Central memory CD8-positive, alpha-beta T cell (primary cell): Measurements from ENCODE around the gene NR3C1.

Source experiments
- ATAC-seq: fragments of 150-1000 bp; cut with Tn5 transposase; replicated peaks from 2 replicates; pipeline ENCODE4 v1.10.0; 2022; ENCODE audit warnings: mild to moderate bottlenecking, moderate FRiP score, moderate number of reproducible peaks; ENCODE audit not compliant: poor library complexity, severe bottlenecking; ENCODE audit errors: extremely low read depth
- DNase-seq, 2 donors: peaks; one replicate each; pipeline ENCODE4 v3.0.0; 2021; ENCODE audit warnings: low spot score in 2 of 2
- H3K27ac Mint-ChIP-seq: one replicate; pipeline ENCODE4 v1.8.0; 2022; ENCODE audit warnings: low read depth, mild to moderate bottlenecking, moderate library complexity, mixed read lengths
- H3K27me3 Mint-ChIP-seq: one replicate; pipeline ENCODE4 v1.8.0; 2022; ENCODE audit warnings: mixed read lengths
- H3K36me3 Mint-ChIP-seq: one replicate; pipeline ENCODE4 v1.8.0; 2022; ENCODE audit warnings: mild to moderate bottlenecking, moderate library complexity, mixed read lengths; ENCODE audit not compliant: insufficient read depth
- H3K4me1 Mint-ChIP-seq: one replicate; pipeline ENCODE4 v1.8.0; 2022; ENCODE audit warnings: mixed read lengths
- H3K4me3 Mint-ChIP-seq: one replicate; pipeline ENCODE4 v1.8.0; 2022; ENCODE audit warnings: mild to moderate bottlenecking, moderate library complexity, mixed read lengths
- H3K9me3 Mint-ChIP-seq: one replicate; pipeline ENCODE4 v1.8.0; 2022; ENCODE audit warnings: mixed read lengths

Gene NR3C1

GRCh38 chr5:143262393-143263174, 140.9 kb downstream of the NR3C1 start:
- DNase-seq, result no peak
- Mint-ChIP-seq H3K36me3 (no peaks in the 10 kb centered on the region), H3K27ac (no peak overlapping the region), H3K4me3 (no peak overlapping the region), H3K9me3 (peaks cover 1% of the 10 kb centered on the region), H3K27me3 (no peaks in the 10 kb centered on the region), H3K4me1 (no peaks in the 10 kb centered on the region)
- no peak for ATAC-seq

- H3K27ac Mint-ChIP-seq, result no peak overlapping the region
Observed at GRCh38 chr5:143261748-143262392, 141.6 kb downstream of the NR3C1 start.

GRCh38 chr5:143259254-143259605, 144.3 kb downstream of the NR3C1 start:
- no peaks in the 10 kb centered on the region for H3K36me3 Mint-ChIP-seq
- no peak for ATAC-seq
- no peaks in the 10 kb centered on the region for H3K27me3 Mint-ChIP-seq
- no peaks in the 10 kb centered on the region for H3K9me3 Mint-ChIP-seq
- no peak for DNase-seq
- no peak overlapping the region for H3K4me3 Mint-ChIP-seq
- no peak overlapping the region for H3K27ac Mint-ChIP-seq
- H3K4me1 Mint-ChIP-seq, result no peaks in the 10 kb centered on the region

More at GRCh38 chr5:143261748-143262392, 141.6 kb downstream of the NR3C1 start:
- Mint-ChIP-seq H3K9me3 (no peaks in the 10 kb centered on the region), H3K4me1 (no peaks in the 10 kb centered on the region), H3K36me3 (no peaks in the 10 kb centered on the region), H3K27me3 (no peaks in the 10 kb centered on the region), H3K4me3 (no peak overlapping the region)
- no peak for DNase-seq
- ATAC-seq, result no peak

- no peak for DNase-seq
- Mint-ChIP-seq H3K9me3 (no peaks in the 10 kb centered on the region), H3K4me3 (no peak overlapping the region), H3K27me3 (no peaks in the 10 kb centered on the region), H3K4me1 (no peaks in the 10 kb centered on the region), H3K36me3 (no peaks in the 10 kb centered on the region), H3K27ac (no peak overlapping the region)
- no peak for ATAC-seq
Observed at GRCh38 chr5:143258559-143259253, 144.8 kb downstream of the NR3C1 start.

GRCh38 chr5:143254819-143255218, 148.7 kb downstream of the NR3C1 start:
- Mint-ChIP-seq H3K4me3 (no peak overlapping the region), H3K27me3 (no peaks in the 10 kb centered on the region), H3K27ac (no peak overlapping the region), H3K4me1 (no peaks in the 10 kb centered on the region), H3K36me3 (peaks cover 3% of the 10 kb centered on the region), H3K9me3 (no peaks in the 10 kb centered on the region)
- ATAC-seq (no peak), DNase-seq (no peak)

GRCh38 chr5:143251946-143252345, 151.5 kb downstream of the NR3C1 start:
- Mint-ChIP-seq H3K4me3 (no peak overlapping the region), H3K27ac (no peak overlapping the region), H3K36me3 (peaks cover 3% of the 10 kb centered on the region), H3K27me3 (no peaks in the 10 kb centered on the region), H3K4me1 (no peaks in the 10 kb centered on the region), H3K9me3 (no peaks in the 10 kb centered on the region)
- DNase-seq (no peak), ATAC-seq (no peak)

- Mint-ChIP-seq H3K27me3 (no peaks in the 10 kb centered on the region), H3K9me3 (no peaks in the 10 kb centered on the region), H3K4me3 (no peak overlapping the region), H3K27ac (no peak overlapping the region), H3K4me1 (no peaks in the 10 kb centered on the region), H3K36me3 (peaks cover 4% of the 10 kb centered on the region)
- no peak for ATAC-seq
- DNase-seq, result no peak
Observed at GRCh38 chr5:143251190-143251589, 152.3 kb downstream of the NR3C1 start.

- Mint-ChIP-seq H3K9me3 (no peaks in the 10 kb centered on the region), H3K27ac (no peak overlapping the region), H3K36me3 (peaks cover 5% of the 10 kb centered on the region), H3K4me1 (no peaks in the 10 kb centered on the region), H3K27me3 (no peaks in the 10 kb centered on the region), H3K4me3 (no peak overlapping the region)
- ATAC-seq, result no peak
- no peak for DNase-seq
Observed at GRCh38 chr5:143249851-143250250, 153.6 kb downstream of the NR3C1 start.

- Mint-ChIP-seq H3K36me3 (peaks cover 5% of the 10 kb centered on the region), H3K4me3 (no peak overlapping the region), H3K9me3 (no peaks in the 10 kb centered on the region), H3K27me3 (no peaks in the 10 kb centered on the region), H3K27ac (no peak overlapping the region), H3K4me1 (no peaks in the 10 kb centered on the region)
- ATAC-seq (no peak), DNase-seq (no peak)
Observed at GRCh38 chr5:143248822-143249579, 154.5 kb downstream of the NR3C1 start.

- Mint-ChIP-seq H3K27ac (no peak overlapping the region), H3K36me3 (peaks cover 5% of the 10 kb centered on the region), H3K9me3 (no peaks in the 10 kb centered on the region), H3K4me3 (no peak overlapping the region), H3K4me1 (no peaks in the 10 kb centered on the region), H3K27me3 (no peaks in the 10 kb centered on the region)
- ATAC-seq (no peak), DNase-seq (no peak)
Observed at GRCh38 chr5:143248391-143248790, 155.1 kb downstream of the NR3C1 start.

GRCh38 chr5:143247134-143247815, 156.2 kb downstream of the NR3C1 start:
- Mint-ChIP-seq H3K27ac (no peak overlapping the region), H3K4me1 (no peaks in the 10 kb centered on the region)
- DNase-seq, result no peak

GRCh38 chr5:143245929-143246561, 157.4 kb downstream of the NR3C1 start:
- H3K27ac Mint-ChIP-seq, result no peak overlapping the region
- H3K36me3 Mint-ChIP-seq, result peaks cover 5% of the 10 kb centered on the region
- no peaks in the 10 kb centered on the region for H3K9me3 Mint-ChIP-seq
- DNase-seq, result no peak
- H3K4me1 Mint-ChIP-seq, result no peaks in the 10 kb centered on the region
- H3K4me3 Mint-ChIP-seq, result no peak overlapping the region
- H3K27me3 Mint-ChIP-seq, result no peaks in the 10 kb centered on the region
- no peak for ATAC-seq

More at GRCh38 chr5:143247134-143247815, 156.2 kb downstream of the NR3C1 start:
- Mint-ChIP-seq H3K9me3 (no peaks in the 10 kb centered on the region), H3K27me3 (no peaks in the 10 kb centered on the region), H3K4me3 (no peak overlapping the region), H3K36me3 (peaks cover 5% of the 10 kb centered on the region)
- ATAC-seq, result no peak
